NCI-H1694 (cell line): ENCODE data around the gene LRRC59.
"Not testable (repeated sequence)": the region's sequence is repeated elsewhere in the genome, so short reads cannot be mapped to it uniquely, and the experiment has no call there.

Experiments used
- DNase-seq: peaks from one replicate; lab custom pipeline; 2025; lab: John Stamatoyannopoulos, UW

Gene LRRC59

DNA sequence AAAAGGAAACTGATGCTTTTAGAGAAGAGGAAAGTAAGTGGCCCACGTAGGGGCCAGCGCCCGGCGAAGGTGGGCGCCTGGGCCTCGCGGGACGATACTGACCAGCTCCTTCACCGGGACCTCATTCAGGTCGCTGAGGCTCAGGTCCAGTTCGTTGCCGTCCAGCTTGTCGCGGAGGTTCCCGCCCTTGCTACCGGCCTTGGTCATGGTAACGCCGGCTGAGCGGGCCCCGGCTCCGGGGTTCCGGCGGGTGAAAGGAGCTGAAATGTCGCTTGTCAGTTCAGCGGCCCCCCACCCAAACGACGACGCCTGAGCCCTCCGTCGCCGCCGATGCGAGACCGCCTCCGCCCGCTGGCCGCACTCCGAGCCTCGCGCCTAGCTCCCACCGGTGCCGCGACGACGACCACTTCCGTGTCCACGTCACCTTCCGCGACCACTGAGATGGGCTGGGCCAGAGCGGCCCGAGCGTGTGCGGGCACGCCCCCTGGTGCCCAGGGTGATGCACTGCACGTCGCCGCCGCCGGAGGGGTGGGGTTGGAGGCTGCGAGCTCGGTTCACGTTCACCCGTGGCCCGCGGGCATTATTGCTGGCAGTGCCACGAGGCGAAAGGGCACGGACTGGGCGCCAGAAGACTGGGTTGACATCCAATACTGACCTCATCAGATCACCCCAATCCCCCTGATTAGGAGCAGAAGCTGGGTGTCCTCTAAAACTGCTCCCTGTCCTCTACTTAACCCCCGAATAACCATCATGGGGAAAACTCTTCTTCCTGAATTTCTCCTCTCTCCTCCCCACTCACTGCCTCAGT, at the start of gene LRRC59:
Gene LRRC59, minus strand, starts transcription at position 413 of the 808 bp plus-strand sequence. Its CDS starts 206 bp downstream, at position 207.
- DNase-seq, result peak; percentile 31

- DNase-seq, result no peak
Measured at GRCh38 chr17:50445730-50446325, 48.5 kb upstream of the LRRC59 start.

- DNase-seq, result no peak
Measured at GRCh38 chr17:50444841-50445715, 47.8 kb upstream of the LRRC59 start.

DNA sequence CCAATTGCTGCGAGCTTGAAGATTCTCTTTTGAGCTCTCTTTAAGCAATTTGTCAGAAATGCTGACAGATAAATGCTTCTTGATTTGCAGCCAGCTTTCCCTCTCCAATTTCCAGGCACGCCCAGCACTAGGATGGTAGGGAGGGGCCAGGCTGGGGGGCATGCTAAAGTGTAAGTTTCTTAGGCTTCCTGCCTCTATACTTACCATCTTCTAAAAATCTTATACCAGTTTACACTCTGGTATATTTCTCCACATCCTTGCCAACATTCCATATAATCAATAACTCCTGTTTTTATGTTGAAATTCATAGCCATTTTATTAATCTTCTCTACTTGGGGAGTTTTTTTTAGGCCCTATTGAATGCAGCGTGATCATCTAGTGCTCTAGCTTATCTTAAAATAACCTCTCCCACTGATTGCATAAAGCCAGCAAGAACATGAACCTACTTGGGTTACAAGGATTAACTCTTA, 46.2 kb upstream of the LRRC59 start:
- DNase-seq, result no peak

DNA sequence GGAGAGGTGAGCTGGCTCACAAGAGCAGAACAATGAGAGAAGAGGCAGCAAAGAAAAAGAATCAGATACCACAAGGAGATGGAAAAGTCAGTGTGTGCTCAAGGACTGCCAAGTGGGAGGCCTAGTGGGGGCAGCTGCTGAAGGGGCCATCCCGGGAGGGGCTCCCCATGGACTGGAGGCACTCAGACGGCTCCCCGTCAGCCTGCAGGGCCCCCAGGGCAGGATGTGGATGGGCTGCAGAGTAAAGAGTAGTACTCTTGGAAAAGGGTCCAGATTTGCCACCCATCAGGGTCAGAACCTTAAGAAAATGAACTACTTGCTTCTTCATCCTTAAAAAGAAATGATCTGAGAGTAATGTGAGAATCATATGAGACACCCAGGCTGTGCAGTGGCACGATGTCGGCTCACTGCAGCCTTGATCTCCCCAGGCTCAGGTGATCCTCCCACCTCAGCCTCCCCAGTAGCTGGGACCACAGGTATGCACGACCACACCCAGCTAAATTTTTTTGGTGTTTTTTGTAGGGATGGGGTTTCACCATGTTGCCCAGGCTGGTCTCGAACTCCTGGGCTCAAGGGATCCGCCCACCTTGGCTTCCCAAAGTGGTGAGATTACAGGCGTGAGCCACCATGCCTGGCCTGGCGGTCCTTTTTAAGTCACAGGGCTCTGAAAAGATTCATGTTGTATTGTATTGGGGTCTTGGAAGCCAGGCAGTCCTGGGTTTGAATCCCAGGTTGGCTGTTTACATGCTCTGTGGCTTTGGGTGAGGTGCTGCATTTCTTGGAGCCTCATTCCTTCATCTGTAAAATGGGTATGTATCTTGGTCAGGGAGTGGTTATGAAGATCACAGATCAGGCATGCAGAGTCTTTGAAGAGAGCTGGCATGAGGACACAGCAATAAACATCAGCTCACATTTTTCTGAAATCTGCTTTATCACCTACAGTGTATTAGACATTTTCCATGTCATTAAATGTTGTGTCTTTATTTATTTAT, 43.8 kb upstream of the LRRC59 start:
- no peak for DNase-seq

DNA sequence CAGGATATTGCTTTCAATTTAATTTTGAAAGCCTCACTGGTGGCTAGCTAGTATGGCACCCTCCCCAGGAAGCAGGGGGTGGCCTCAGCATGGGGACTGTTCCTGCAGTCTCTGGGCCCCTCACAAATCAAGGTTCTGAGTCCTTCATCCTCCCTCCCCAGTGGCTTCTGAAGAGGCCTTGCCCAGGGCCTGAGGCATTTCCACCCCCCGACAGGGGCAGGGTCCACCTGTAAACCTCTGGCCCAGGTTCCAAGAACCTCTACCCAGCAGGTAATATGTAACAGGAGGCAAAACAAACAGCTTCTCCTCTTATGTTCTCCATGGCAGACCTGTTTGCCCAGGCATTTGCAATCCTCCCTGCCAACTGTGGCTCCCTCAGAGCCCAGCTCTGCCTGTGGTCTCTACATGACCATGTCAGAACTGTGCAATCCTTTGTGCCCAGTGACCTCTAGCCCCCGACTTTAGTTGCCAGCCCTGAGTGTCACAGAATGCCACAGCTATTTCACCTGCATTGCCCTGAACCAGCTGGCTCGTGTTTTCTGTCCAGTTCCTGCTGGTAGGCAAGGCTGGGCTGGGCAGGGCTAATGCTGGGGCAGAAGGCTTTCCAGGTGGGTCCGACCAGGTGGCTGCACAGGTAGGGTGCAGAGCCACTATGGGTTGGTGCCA, 43.0 kb upstream of the LRRC59 start:
- no peak for DNase-seq

DNA sequence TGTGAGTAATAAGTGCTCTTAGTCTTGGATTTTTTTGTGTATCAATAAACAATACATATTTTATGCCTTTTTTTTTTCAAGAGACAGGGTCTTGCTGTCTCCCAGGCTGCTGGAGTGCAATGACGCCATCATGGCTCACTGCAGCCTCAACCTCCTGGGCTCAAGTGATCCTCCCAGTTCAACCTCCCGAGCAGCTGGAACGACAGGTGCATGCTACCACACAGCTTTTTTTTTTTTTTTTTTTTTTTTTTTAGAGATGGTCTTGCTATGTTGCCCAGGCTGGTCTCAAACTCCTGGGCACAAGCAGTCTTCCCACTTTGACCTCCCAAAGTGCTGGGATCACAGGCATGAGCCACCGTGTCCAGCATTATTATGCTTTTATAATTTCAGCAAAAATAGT, 41.7 kb upstream of the LRRC59 start:
- no peak for DNase-seq

DNA sequence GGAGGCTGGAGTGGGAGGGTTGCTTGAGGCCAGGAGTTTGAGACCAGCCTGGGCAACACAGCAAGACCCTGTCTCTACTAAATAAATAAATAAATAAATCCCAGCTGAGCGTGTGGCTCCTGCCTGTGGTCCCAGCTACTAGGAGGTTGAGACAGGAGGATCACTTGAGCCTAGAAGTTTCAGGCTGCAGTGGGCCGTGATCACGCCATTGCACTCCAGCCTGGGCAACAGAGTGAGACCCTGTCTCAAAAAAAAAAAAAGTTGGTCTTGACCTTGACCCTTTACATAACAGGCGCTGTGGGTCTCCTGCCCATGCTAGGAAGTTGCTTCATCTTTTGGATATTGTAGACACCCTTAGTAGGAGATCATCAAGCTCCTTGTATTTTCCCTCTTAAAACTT, 40.1 kb upstream of the LRRC59 start:
- no peak for DNase-seq

DNA sequence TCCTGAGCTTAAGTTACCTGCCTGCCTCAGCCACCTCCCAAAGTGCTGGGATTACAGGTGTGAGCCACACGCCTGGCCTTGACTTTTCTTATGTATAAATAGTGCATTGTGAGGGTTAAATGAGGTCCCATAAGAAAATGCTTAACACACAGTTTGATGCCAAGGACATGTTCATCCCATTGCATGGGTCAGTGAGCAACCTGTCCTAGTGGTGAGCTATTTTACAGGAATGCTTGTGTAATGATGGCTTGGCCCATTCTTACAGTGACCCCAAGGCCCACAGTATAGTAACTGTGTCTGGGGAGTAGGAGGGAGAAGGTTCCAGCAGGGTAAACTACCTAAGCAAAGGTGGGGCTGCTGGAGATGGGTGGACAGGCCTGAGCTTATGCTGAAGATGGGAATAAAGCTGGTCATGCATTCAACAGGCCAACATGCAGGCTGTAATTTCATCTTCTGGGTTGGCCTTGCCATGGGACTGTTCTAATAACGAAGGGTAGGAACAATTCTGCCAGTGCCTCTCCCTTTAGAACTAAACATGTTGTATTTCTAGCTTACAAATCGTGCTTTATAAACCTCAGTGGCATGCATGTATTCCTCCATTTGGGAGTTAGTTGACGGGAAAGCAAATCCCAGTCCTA, 34.9 kb upstream of the LRRC59 start:
- DNase-seq, result no peak

DNA sequence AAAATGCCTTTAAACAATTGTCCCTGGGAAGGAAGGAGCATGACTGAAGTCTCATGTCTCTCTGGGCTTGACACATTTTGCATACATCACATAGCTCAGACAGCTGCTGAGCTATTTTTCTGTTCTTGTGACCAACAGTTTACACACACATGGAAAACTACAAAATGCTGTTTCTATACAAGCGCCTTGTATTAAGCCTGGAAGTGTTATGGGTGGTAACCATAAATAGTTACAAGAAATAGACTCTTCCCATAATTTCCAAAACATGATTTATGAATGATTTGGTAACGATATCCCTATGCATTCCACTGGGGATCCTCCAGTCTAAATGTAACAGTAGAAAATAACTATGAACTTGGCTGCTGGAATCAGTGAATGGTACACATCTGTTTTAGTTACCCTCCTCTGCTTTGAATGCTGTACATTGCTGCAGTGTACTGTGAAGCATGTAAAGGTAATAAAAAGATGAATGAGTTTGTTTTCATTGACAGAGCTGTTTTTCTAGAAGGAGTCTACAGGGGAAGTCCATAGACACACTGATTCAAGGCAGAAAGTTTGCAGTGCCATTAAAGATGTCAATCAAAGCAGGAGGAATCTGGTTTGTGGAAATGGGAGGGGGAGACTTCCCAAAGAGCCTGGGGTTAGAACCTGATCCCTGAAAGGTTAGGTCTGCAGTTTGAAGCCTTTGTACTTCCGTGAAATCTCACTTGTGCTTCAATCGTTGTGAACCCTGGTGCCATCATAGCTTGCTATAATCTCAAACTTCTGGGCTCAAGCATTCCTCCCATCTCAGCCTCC, 33.7 kb upstream of the LRRC59 start:
- DNase-seq, result no peak

DNA sequence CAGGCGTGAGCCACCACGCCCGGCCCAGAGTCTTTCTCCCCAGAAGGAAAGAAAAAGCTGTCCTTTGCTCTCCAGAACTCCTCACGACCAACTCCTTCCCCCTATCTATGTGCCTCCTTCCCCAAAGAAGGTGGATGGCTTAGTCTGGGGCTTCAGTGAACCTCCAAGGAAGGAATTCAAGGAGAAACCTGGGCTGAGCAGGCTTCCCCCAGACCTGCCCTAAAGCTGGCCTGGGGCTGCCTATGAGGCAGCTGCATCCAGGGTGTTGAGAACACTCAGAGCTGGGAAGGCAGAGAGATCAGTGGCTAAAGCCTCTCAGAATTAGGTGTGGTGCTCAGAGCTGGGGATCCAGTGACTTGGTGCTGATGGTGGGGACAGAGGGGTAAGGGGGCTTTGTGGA, 32.5 kb upstream of the LRRC59 start:
- DNase-seq, result no peak

GRCh38 chr17:50428831-50429424, 31.6 kb upstream of the LRRC59 start:
- DNase-seq, result no peak

GRCh38 chr17:50428126-50428525, 30.8 kb upstream of the LRRC59 start:
- not testable (repeated sequence) for DNase-seq

DNA sequence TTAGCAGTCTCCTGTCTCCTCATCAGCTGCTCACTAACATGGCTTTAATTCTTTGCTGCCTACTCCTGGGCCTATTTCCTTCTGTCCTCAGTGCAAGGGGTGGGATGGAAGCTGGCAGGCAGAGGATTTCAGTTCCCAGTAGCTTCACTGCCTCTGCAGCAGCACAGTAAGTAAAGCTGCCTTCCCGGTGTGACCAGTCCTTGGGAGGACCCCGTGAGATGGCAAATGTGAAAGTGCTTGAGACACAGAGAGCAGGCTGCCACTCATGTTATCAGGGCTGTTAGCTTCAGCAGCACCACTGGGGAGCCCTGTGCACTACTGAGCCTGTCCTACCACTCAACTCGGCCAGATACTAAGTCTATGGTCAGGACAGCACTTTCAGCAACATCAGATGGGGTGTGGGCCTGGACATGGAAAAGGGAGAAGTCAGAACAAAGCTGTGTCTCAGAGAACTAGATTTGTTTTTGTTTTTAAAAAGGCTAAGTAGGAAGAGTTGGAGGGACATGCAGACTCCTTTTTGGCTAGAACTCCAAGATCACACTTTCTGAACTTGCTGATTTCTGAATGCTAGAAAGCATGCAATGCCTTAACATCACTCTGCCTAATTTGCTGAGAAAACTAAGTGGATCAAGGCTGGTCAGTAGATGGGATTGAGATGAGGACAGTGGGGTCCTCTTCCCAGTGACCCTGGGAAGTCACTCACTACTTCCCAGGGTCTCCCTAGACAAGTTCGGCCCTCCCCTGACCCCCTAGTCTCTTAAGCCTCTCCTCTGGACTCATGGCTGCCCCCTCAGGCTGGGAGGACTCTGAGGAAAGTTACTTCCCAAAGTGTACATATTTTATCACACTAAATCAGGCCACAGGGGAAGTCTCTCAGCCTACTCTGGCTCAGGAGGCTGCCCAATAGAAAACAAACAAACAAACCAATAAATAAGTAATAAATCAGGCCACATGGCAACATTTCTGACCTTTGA, 29.8 kb upstream of the LRRC59 start:
- DNase-seq, result no peak

DNA sequence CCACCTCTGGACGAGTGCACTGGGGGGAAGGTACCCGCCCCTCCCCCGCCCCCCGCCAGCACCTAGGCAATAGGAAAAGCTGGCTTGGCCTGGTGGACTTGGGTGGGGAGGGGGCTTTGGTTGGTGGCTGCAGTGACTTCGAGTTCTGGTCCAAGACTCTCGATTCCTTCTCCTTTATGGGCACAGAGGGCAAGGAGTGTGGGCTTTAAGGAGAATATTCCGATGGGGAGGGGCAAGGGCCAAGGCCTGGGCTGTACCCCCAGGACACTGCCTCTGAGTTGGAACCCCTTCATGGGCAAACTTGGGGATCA, 29.1 kb upstream of the LRRC59 start:
- DNase-seq, result no peak

DNA sequence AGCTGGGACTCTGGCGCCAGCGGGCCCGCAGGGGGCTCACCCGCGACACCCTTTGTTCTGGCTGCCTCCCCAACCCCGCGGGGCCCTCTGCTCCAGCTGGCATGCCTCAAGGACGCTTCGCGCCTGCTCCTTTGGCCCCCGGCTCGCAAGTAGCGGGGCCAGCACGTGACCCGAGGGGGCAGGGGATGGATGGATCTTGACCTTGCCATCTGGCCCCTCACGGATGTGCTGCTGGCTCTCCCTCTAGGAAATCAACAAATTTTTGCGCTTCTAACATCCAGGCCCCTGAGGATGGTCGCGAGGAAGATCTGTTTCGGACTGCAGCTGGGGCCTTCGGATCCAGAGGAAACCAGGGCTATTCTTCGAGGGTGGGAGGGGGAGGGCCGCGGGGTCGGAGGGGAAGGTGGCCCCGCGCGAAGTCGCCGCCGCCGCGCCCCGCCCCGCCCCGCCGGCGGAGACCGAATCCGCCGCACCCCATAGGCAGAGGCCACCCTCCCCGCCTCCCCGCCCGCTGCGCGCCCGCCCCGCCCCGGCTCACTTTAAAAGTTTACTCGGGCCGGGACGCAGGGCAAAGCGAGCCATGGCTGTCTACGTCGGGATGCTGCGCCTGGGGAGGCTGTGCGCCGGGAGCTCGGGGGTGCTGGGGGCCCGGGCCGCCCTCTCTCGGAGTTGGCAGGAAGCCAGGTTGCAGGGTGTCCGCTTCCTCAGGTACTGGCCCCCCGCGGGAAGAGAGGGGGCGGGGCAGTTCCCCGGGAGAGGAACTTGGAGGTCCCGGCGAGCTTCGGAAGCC, 28.6 kb upstream of the LRRC59 start, which contains the start of gene ACSF2:
Gene ACSF2, plus strand, starts transcription at position 537 of the 790 bp plus-strand sequence. Its CDS starts 44 bp downstream, at position 581.
- no peak for DNase-seq
